ENCODE measurements around the gene B3GLCT.

Gene B3GLCT

DNA sequence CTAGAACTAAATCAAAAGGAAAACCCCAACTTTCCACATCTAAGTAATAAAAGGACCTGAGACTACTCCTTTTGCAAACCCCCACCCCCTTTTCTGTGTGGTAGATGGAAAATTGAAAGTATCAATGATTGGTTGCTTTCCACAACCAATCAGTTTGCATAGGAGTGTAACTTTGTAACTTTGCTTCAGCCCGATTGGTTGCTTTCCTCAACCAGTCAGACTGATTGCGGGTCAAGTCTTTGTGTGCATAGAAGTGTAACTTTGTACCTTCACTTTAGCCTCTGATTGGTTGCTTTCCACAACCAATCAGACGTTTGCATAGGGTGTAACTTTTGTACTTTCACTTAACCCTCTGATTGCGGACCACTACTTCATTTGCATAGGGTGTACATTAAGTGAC is 8.0 kb upstream of the B3GLCT start:
- TF ChIP-seq, protein P1, sequence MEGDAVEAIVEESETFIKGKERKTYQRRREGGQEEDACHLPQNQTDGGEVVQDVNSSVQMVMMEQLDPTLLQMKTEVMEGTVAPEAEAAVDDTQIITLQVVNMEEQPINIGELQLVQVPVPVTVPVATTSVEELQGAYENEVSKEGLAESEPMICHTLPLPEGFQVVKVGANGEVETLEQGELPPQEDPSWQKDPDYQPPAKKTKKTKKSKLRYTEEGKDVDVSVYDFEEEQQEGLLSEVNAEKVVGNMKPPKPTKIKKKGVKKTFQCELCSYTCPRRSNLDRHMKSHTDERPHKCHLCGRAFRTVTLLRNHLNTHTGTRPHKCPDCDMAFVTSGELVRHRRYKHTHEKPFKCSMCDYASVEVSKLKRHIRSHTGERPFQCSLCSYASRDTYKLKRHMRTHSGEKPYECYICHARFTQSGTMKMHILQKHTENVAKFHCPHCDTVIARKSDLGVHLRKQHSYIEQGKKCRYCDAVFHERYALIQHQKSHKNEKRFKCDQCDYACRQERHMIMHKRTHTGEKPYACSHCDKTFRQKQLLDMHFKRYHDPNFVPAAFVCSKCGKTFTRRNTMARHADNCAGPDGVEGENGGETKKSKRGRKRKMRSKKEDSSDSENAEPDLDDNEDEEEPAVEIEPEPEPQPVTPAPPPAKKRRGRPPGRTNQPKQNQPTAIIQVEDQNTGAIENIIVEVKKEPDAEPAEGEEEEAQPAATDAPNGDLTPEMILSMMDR (IDR thresholded peaks at IDR 0.05): no peak

DNA sequence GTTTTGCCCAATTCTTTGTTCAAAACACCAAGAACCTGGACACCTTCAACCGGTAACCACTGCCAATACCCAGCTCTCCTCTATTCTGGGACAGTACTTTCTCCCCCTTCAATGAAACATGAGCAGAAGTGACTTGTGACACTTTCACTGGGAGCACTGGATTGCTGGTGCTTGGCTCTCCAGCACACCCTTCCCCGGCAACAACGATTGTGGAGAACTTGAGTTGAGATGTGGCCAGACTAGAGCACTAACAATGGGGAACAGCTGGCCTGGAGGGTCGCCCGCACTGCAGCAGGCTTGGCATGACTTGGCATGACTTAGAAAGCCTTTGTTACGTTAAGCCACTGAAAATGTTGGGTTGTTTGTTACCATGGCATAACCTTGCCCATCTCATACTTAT is 7.5 kb upstream of the B3GLCT start:
- TF ChIP-seq, protein P1 (IDR thresholded peaks at IDR 0.05): no peak

GRCh38 chr13:31195616-31196015 is 4.2 kb upstream of the B3GLCT start:
- TF ChIP-seq, protein P1 (IDR thresholded peaks at IDR 0.05): no peak

GRCh38 chr13:31196992-31197391 is 2.8 kb upstream of the B3GLCT start:
- TF ChIP-seq, protein P1 (IDR thresholded peaks at IDR 0.05): no peak

DNA sequence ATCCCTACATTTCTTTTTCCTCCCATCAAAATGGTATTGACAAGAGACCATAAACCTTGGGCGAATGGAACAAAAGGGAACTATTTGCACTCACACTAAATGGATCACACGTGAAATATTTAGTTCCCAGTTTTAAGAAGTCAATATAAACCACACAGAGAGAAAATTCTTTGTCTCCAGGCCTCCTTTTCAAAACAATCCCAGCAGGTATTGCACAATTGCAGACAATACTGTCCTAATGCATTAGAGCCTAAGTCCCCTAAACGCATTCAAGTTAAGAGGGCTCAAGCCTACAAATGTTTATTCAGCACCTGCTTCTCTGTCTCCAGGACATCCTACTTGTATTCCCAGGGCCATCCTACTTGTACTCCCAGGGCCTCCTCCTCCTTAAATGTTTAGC is 1.3 kb upstream of the B3GLCT start:
- TF ChIP-seq, protein P1 (IDR thresholded peaks at IDR 0.05): no peak

GRCh38 chr13:31199527-31199848 is 287 bp upstream of the B3GLCT start:
- TF ChIP-seq, protein P1 (IDR thresholded peaks at IDR 0.05): no peak

DNA sequence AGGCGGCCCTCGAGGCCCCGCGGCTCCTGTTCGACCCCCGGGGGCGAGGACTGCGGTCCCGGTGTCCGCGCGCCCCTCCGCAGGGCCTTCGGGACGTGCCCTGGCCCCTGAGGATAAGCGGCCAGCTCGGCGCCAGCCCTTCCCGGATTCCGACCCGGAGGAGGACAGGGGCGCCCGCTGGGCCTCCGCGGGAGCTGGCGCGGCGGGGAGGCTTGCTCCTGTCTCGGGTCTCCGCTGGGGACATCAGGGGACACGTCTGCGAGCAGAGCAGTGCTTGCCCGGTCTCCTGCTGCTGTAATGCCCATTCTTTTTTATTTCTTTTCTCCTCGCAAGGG is 829 bp downstream of the B3GLCT start:
- TF ChIP-seq, protein P1 (IDR thresholded peaks at IDR 0.05): no peak

DNA sequence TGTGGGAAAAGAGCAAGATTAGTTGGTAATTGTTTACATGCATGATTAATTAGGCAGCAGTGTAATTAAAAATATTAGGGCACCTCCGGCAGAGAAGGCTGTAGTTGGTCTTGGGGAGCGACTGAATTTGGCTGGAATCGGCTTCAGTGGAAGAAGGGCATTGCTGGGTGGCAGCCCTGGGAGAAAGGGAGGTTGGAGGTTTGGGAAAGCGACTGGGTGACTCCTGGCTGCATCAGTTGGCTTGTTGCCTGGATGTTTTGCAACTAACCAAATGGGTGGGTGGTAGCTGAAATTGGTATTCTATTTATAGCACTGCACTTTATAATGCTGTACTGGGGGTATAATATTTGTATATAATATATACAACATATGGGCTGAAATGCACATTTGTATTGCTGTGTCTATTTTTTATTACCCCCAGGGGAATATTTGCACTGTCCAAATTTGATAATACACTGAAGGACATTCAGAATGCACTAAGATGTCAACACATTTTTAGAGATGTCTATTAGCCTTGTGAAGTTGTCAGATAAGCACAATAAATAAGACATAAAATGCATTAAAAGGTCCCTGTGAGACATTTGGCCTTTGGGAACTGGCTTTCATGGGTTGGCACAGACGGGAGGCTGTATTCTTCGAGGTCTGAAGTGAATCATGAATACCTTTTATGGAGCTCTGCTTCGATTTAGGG is 1.7 kb downstream of the B3GLCT start:
- TF ChIP-seq, protein P1 (IDR thresholded peaks at IDR 0.05): no peak

Data from LNCAP (cell line).